ENCODE results near the gene ARGLU1. TPM values are rescaled to one million over a fixed set of nuclear protein-coding genes. Genes with fewer than 3 reads are reported as not detected.

The ARGLU1 gene
- 242 TPM for total RNA-seq (ENCODE audit: unreplicated experiment)
- long read RNA-seq, full-length matches to known transcripts = 38 of 95 reads
- long read RNA-seq, partial matches to known transcripts = 19 of 95 reads
- long read RNA-seq, other reads (novel, unspliced or antisense) = 38 of 95 reads

DNA sequence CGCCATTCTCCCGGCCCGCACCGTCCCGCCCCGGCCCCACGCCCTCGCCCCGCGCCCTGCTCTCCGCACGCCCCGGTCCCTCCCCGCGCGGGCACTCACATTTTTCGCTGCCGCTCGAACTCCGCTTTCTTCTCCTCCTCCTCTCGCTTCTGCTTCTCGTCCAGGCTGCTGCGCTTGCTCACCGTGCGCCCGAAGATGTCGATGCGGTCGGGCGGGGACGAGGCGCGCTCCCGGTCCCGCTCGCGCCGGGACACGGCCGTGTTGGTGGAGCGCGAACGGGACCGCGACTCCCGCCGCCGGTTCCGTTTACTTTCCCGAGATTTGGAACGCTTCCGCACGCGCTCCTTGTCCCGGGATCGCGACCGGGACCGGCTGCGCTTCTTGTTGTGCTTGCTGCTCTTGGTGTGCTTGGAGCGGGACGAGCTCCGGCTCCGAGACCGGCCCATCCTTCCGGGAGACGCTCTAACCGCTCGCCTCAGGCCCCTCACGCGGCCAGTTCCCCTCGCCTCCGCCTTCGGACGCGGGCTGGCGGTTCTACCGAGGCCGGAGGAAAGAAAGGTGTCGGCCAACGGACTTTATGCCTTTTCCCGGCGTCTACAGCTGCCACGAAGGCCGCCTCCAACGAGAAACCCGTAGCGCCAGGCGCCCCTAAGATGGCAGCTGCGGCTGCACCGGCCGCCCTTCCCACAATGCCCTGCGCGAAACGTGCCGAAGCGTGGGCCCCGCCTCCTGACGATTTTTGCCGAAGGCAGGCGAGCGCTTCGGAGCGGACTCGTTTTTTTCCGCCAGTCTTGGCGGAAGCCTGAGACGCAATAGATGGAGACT lies at the start of gene ARGLU1:
TSS of gene ARGLU1 (minus strand) at position 664 of the 825 bp plus-strand sequence. CDS start at position 446, 218 bp downstream.
- peaks cover 50% of the 10 kb centered on the region for H3K4me1 Mint-ChIP-seq (ENCODE audit: unreplicated experiment)
- peak within 1 kb of the TSS; percentile 100 for H3K4me3 Mint-ChIP-seq (ENCODE audit: unreplicated experiment)
- peaks cover 13% of the 10 kb centered on the region for H3K36me3 Mint-ChIP-seq (ENCODE audit: low read depth, unreplicated experiment)
- peak; percentile 97 for DNase-seq (ENCODE audit: low spot score)
- no peaks in the 10 kb centered on the region for H3K9me3 Mint-ChIP-seq (ENCODE audit: unreplicated experiment)
- no peak for TF ChIP-seq CTCF (IDR thresholded peaks at IDR 0.05; ENCODE audit: unreplicated experiment)
- peaks cover 22% of the 10 kb centered on the region for H3K27me3 Mint-ChIP-seq (ENCODE audit: unreplicated experiment)
- H3K27ac Mint-ChIP-seq (ENCODE audit: unreplicated experiment) = peak within 1 kb of the TSS; percentile 92

DNA sequence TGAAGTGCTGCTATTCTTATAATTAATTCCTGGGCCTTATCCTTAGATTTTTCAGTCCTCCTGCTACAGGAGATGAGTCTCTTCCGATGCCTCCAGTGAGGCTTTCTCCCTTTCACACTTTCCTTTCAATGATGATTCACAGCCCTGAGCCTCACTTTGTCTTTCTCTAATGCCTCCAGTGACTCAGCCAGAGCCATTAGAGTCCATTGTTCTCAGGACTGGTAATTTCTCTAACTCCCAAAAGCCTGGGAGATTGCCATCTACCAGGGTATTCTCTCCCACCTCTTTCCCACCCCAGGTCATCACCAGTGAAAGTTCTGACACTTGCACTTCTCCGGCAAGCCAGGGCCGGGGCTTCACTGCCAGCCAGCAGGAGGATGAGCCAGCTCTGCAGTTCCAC lies 49.6 kb upstream of the ARGLU1 start:
- TF ChIP-seq CTCF (IDR thresholded peaks at IDR 0.05; ENCODE audit: unreplicated experiment) = no peak
- Mint-ChIP-seq H3K9me3 (ENCODE audit: unreplicated experiment) (no peaks in the 10 kb centered on the region), H3K4me3 (ENCODE audit: unreplicated experiment) (no peak overlapping the region), H3K36me3 (ENCODE audit: low read depth, unreplicated experiment) (no peaks in the 10 kb centered on the region), H3K27me3 (ENCODE audit: unreplicated experiment) (peaks cover 5% of the 10 kb centered on the region), H3K27ac (ENCODE audit: unreplicated experiment) (peak overlapping the region; percentile 6), H3K4me1 (ENCODE audit: unreplicated experiment) (peaks cover 22% of the 10 kb centered on the region)
- no peak for DNase-seq (ENCODE audit: low spot score)

- Mint-ChIP-seq H3K9me3 (ENCODE audit: unreplicated experiment) (no peaks in the 10 kb centered on the region), H3K27me3 (ENCODE audit: unreplicated experiment) (peaks cover 5% of the 10 kb centered on the region), H3K27ac (ENCODE audit: unreplicated experiment) (no peak overlapping the region), H3K4me3 (ENCODE audit: unreplicated experiment) (no peak overlapping the region), H3K4me1 (ENCODE audit: unreplicated experiment) (peaks cover 20% of the 10 kb centered on the region), H3K36me3 (ENCODE audit: low read depth, unreplicated experiment) (no peaks in the 10 kb centered on the region)
- DNase-seq (ENCODE audit: low spot score) = no peak
- no peak for TF ChIP-seq CTCF (IDR thresholded peaks at IDR 0.05; ENCODE audit: unreplicated experiment)
Measured at GRCh38 chr13:106616729-106617128, 48.8 kb upstream of the ARGLU1 start.

- Mint-ChIP-seq H3K27ac (ENCODE audit: unreplicated experiment) (no peak overlapping the region), H3K4me3 (ENCODE audit: unreplicated experiment) (no peak overlapping the region), H3K9me3 (ENCODE audit: unreplicated experiment) (no peaks in the 10 kb centered on the region), H3K4me1 (ENCODE audit: unreplicated experiment) (peaks cover 10% of the 10 kb centered on the region), H3K36me3 (ENCODE audit: low read depth, unreplicated experiment) (no peaks in the 10 kb centered on the region), H3K27me3 (ENCODE audit: unreplicated experiment) (peaks cover 4% of the 10 kb centered on the region)
- TF ChIP-seq CTCF (IDR thresholded peaks at IDR 0.05; ENCODE audit: unreplicated experiment) = no peak
- no peak for DNase-seq (ENCODE audit: low spot score)
Measured at GRCh38 chr13:106614874-106615273, 46.9 kb upstream of the ARGLU1 start.

GRCh38 chr13:106612688-106613087 lies 44.8 kb upstream of the ARGLU1 start:
- peaks cover 3% of the 10 kb centered on the region for H3K4me1 Mint-ChIP-seq (ENCODE audit: unreplicated experiment)
- DNase-seq (ENCODE audit: low spot score) = no peak
- peaks cover 4% of the 10 kb centered on the region for H3K27me3 Mint-ChIP-seq (ENCODE audit: unreplicated experiment)
- no peak overlapping the region for H3K4me3 Mint-ChIP-seq (ENCODE audit: unreplicated experiment)
- TF ChIP-seq CTCF (IDR thresholded peaks at IDR 0.05; ENCODE audit: unreplicated experiment) = no peak
- H3K9me3 Mint-ChIP-seq (ENCODE audit: unreplicated experiment) = no peaks in the 10 kb centered on the region
- no peak overlapping the region for H3K27ac Mint-ChIP-seq (ENCODE audit: unreplicated experiment)
- H3K36me3 Mint-ChIP-seq (ENCODE audit: low read depth, unreplicated experiment) = no peaks in the 10 kb centered on the region
